GM18907 (cell line): ENCODE measurements around the gene THEMIS.
"Not testable (repeated sequence)": the region's sequence is repeated elsewhere in the genome, so short reads cannot be mapped to it uniquely, and the experiment has no call there.

Experiments
- ATAC-seq: cut with Tn5 transposase; IDR thresholded peaks from one replicate; pipeline ENCODE4 v1.9.1; 2021; ENCODE audit warnings: mild to moderate bottlenecking, moderate library complexity; ENCODE audit not compliant: unreplicated experiment

The THEMIS gene

DNA sequence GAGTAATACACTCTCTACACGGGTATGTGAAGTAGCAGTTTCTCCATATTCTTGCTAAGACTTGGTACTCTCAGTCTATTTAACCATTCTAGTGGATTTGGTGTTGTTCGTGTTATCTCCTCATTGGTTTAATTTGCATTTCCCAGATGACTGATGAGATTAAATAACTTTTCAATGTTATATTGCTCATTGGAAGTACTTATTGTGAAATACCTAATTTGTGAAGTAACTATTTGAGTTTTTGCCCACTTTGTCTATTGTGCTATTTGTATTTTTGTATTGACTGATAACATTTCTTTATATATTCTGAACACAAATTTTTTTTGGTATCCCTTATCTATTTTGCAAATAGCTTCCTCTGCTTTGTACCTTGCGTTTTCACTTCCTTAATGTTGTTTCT lies 167.9 kb downstream of the THEMIS start:
- ATAC-seq: no peak

DNA sequence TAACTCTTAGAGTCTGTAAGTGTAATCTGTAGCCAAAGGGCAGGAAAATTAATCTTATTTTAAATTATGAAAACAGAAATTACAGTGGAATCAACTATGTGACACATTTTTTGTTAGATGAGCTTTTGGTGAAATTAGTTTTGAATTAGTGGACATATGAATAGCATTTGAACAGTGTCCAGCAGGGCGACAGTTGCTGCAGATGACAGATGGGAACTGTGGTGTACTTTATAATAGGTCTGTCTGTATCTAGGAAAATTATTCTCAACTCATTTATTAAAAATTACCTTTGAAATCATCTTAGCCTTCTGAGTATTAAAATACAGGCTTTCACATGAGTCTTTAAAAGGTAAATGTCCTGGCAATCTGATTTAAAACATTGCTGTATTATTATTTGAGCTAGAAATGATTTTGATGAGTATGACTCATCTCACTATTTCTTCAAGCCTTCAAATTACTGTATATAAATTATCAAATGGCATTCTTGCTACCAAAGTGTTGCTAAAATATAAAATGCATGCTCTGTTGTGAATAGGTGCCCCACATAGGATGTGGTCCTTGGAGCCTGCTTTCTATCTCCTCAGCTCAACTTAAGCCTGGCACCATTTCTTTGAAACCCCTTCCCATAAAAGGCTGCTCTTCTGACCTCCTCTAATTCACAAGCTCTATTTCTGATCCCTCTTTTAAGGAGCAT lies 173.5 kb downstream of the THEMIS start:
- no peak for ATAC-seq

DNA sequence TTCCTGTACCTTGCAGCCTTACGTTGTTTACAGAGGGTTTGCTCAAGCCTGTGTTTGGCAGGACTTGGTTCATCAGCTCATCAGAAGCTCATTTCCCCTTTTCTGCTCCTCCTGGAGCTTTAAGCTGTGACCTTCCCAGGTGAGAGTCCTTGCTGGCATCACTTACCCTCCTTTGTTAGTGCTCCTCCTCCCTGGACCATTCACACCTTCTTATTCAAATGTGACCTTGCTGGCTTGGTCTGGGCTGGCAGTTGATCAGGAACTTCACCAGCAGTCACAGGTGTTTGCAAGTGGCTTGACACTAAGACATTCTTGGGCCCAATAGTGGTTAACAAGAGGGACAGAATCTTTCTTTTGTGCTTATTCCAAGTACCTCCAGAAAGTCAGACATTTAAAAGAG lies 175.0 kb downstream of the THEMIS start:
- ATAC-seq: no peak

DNA sequence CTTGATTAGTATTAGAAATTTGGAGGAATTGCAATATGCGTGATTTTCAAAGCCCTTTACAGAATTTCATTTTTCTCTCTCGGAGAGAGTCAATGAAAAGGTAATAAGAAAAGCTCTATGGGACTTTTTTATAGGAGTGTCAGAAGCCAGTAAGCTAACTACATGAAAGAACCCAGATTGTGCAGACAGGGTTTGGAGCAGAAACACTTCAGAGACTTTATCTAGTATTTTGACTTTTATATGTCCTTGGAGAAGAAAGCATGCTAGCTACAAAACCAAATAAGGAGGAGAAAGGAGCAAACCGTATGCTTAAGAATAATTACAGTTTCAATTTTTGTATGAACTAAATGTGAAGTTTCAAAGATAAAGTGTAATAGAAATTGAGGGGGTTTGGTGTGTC lies 182.2 kb downstream of the THEMIS start:
- no peak for ATAC-seq

DNA sequence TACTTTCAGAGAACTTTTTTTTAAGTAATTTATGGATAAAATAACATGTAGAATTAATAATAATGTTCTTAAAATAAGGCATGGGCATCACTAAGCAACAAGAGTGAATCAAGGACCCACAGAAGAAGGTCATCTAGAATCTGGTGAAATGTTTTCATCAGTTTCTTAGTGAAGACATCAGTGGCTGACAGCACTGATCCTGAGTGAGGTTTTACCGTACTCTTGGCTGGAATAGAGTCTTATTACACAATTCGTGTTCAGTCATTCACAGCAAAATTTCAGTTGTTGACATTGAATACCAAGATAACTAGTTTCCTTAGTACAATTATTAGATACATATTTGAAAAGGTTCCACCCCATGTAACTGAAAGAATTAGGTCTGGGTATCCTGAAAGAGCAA lies 183.5 kb downstream of the THEMIS start:
- no peak for ATAC-seq

DNA sequence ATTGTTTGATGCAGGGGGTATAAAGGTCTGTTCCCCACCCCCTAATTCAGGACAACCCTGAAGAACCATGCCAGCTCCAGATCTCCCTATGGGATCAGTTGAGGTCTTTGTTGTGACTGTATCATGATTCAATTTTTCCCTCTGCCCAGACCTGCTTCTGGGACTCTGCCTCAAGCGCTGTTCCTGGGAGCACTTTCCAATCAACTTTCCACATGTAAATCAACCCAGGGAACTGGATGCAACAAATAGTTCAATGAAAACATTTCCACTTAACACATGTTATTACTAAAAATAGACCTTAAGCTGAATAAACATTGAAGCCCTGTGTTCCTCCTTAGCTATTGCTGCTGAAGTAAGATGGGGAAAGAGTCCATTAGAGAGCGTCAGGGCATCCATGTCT lies 184.4 kb downstream of the THEMIS start:
- ATAC-seq: no peak

DNA sequence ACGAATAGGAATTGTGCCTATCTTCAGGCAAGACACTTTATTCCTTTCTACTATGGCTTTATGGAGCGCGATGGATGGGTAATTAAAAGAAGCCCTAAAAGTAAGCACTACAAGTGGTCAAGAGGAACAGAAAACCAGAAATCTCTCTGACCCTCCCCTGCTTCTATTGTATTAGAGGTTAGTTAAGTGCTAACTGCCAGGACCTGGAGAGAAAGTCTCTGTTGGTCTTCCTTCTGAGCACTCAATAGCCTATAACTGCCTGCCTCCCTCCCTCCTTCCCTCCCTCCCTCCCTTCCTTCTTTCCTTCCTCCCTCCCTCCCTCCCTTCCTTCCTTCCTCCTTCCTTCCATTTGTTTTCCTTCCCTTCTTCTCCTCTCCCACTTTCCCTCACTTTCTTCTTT lies 190.2 kb downstream of the THEMIS start:
- ATAC-seq: no peak

DNA sequence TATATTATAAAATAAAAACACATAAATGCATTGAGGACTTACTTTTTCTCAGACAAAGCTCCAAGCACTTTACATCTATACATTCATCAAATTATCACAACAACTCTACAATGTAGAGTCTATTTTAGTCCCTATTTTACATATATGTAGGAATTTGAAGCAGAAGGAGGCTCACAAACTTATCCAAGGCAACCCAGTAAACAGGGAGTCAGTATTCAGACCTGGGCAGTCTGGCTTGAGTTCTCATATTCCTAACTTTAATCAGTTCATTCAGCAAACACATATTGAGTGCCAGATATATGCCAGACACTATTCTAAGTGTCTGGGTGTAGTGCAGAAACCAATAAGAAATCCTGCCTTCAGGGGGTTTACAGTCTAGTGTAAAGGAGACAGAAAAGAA lies 194.6 kb downstream of the THEMIS start:
- no peak for ATAC-seq

DNA sequence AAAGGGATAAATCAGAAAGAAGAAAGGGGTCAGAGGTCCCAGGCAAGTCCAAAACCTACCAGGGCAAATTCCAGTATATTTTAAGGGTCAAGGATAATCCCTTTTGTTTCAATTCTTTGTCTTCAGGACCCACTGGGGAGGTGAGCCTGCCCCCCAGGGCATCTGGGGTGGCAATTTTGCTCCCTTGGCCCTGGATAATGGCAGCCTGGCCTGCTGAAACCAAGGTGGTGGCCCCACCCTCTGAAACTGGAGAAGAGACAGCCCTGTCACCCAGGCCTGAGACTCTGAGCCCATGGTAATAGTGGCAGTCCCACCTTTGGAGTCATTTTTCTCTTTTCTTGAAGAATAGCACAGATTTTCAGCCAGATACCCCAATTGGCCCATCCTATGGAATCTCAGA lies 205.8 kb downstream of the THEMIS start:
- no peak for ATAC-seq

DNA sequence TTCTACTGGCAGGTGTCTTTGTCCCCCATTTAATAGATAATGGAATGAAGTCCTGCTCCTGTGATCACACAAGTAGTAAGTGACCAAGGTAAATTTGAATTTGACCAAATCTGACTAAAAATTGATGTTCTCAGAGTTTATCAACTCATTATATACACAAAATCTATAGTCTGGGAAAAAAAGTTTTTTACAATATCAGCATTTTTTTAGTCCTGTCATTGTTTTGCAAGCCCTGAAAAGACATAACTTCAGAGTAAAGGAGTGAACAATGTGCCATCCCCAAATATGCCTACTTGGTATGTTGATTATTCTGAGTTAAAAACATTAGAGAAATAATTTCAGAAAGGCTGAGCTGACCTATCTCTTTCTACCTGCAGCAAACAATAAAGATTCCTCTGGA lies 209.7 kb downstream of the THEMIS start:
- ATAC-seq: no peak

DNA sequence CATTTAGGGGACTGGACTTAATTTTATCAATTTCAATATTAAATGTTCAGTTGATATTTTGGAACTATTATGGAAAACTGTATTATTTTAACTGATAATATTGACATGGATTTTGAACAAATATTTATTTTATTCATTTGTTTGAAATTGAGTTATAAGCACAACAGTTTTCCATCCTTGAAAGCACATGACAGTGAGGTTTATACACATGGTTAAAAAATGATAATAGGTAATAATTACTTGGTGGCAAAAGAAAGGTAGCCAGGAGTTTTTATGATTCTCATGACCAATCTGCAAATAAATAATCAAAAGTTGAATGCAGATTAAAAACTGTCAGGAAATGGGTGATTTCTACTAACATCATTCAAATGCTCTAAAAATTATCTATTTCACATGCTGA lies 210.3 kb downstream of the THEMIS start:
- ATAC-seq: no peak

DNA sequence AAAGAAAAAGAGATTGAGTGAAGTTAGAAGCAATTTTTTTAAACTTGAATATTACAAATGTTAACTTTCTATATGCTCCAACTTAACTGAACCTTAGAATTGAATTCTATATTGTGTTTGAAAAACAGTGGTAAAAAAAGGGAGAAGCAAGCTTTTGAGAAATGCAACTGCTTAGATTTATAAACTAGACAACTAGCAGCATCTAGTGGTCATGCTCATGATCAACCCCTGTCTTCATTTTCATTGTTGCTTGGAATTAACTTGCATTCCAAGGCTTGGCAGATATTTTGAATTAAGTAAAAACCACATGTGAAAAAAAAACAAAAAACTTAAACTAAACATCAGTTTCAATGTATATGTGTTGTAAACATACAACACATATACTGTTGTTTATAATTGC lies 210.8 kb downstream of the THEMIS start:
- ATAC-seq: no peak

DNA sequence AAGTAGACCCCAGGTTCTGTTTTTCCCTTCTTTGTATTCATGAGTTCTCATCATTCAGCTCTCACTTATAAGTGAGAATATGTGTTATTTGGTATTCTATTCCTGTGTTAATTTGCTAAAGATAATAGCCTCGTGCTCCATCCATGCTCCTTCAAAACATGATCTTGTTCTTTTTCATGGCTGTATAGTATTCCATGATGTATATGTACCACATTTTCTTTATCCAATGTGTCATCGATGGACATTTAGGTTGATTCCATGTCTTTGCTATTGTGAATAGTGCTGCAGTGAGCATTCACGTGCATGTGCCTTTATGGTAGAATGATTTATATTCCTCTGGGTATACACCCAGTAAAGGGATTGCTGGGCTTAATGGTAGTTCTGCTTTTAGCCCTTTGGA lies 213.4 kb downstream of the THEMIS start:
- not testable (repeated sequence) for ATAC-seq

DNA sequence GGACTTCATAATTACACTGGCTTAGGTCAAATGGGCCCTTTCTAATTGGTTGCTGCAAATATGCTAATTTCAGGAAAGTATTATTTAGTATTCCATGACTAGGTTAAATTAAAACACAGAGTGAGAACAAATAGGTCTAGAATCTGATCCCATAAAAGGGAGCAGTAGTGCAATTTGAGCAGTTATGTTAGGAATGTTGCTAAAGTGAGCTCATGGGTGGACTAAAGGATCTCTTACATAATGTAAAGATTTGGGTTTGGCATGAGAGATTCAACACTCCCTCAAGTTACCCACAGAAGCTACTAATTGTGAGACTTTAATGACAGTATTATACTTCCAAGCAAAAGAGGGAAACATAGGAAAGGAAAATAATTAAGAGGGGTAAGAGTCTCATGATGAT lies 214.8 kb downstream of the THEMIS start:
- no peak for ATAC-seq

DNA sequence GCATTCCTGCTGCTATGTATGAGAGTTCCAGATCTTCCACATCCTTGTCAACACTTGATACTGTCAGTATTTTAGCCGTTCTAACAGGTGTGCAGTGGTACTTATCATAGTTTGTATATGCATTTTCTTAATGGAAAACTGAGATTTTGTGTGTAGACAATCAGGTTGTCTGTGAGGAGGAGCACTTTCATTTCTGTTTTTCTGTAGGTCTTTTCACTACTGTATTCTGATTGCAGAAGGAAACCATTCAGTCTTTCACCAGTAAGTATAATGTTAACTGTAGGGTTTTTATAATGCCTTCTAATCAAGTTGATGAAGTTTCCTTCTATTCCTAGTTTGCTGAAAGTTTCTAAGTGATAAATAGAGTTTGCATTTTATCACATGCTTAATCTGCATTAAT lies 216.4 kb downstream of the THEMIS start:
- no peak for ATAC-seq
